ENCODE measurements around the gene GFI1B. TPM values are rescaled to one million over a fixed set of nuclear protein-coding genes. Genes with fewer than 3 reads are reported as not detected.

The GFI1B gene
- total and polyA plus RNA-seq, 4 donors: 0.05 to 53.6 TPM; not detected in 2

DNA sequence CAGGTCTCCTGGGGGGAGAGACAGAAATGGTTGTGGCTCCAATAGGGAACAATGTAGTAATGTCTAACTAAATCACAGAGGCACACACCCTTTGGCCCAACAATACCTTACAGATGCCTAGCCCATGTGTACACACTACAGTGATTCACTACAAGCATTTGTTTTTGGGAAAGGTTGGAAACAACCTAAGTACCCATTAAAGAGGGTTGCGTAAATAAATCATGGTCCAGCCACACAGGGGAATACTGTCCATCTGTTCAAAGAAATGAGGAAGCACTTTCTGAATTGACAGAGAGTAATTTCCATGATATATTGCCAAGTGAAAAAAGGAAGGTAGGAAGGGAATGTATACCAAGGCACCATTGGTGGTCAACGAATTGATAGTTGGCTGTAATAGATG is 30.3 kb downstream of the GFI1B start (continued):
- no peak for TF ChIP-seq SP1 (IDR thresholded peaks at IDR 0.05)
- TF ChIP-seq HNF4A (conservative IDR thresholded peaks at IDR 0.05): no peak
- no peak for TF ChIP-seq YY1 (IDR thresholded peaks at IDR 0.05)
- TF ChIP-seq FOXA1 (IDR thresholded peaks at IDR 0.05): no peak

- H3K36me3 ChIP-seq (ENCODE audit: control insufficient read depth in 4 of 4, insufficient read depth in 3 of 4, low read depth in 1 of 4, low read length in 3 of 4): no peaks in the 10 kb centered on the region
- H3K9ac ChIP-seq (ENCODE audit: low read depth in 1 of 2, low read length in 2 of 2): no peak overlapping the region
- DNase-seq (ENCODE audit: low spot score): no peak
- no peak overlapping the region for H3K4me3 ChIP-seq (ENCODE audit: low read depth in 1 of 3, low read length in 3 of 3)
- H3K27ac ChIP-seq (ENCODE audit: low read depth in 1 of 2, low read length in 2 of 2): no peak overlapping the region
- no peaks in the 10 kb centered on the region for H3K9me3 ChIP-seq (ENCODE audit: control insufficient read depth in 4 of 4, low read length in 3 of 4)
- 64% methylated on average over 5 of the region's 5 CpGs for WGBS
- H3K4me1 ChIP-seq (ENCODE audit: control insufficient read depth in 4 of 4, insufficient read depth in 4 of 4, low read length in 3 of 4): no peaks in the 10 kb centered on the region
- H3K27me3 ChIP-seq (ENCODE audit: control insufficient read depth in 4 of 4, insufficient read depth in 4 of 4, low read length in 3 of 4): peaks cover 0 to 7% (median 0%) of the 10 kb centered on the region in 4 donors
- TF ChIP-seq HNF4G (IDR thresholded peaks at IDR 0.05) (no peak), GABPA (IDR thresholded peaks at IDR 0.05 in 1 of 2, conservative IDR thresholded peaks at IDR 0.05 in 1 of 2) (no peak), SP1 (IDR thresholded peaks at IDR 0.05) (no peak), YY1 (IDR thresholded peaks at IDR 0.05) (no peak), RAD21 (IDR thresholded peaks at IDR 0.05) (no peak), FOXA1 (IDR thresholded peaks at IDR 0.05) (no peak), FOXA2 (IDR thresholded peaks at IDR 0.05) (no peak), EGR1 (IDR thresholded peaks at IDR 0.05; ENCODE audit: low read depth in 2 of 2) (no peak)
- TF ChIP-seq, protein P1, sequence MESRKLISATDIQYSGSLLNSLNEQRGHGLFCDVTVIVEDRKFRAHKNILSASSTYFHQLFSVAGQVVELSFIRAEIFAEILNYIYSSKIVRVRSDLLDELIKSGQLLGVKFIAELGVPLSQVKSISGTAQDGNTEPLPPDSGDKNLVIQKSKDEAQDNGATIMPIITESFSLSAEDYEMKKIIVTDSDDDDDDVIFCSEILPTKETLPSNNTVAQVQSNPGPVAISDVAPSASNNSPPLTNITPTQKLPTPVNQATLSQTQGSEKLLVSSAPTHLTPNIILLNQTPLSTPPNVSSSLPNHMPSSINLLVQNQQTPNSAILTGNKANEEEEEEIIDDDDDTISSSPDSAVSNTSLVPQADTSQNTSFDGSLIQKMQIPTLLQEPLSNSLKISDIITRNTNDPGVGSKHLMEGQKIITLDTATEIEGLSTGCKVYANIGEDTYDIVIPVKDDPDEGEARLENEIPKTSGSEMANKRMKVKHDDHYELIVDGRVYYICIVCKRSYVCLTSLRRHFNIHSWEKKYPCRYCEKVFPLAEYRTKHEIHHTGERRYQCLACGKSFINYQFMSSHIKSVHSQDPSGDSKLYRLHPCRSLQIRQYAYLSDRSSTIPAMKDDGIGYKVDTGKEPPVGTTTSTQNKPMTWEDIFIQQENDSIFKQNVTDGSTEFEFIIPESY (IDR thresholded peaks at IDR 0.05): no peak
- TF ChIP-seq, protein P2, sequence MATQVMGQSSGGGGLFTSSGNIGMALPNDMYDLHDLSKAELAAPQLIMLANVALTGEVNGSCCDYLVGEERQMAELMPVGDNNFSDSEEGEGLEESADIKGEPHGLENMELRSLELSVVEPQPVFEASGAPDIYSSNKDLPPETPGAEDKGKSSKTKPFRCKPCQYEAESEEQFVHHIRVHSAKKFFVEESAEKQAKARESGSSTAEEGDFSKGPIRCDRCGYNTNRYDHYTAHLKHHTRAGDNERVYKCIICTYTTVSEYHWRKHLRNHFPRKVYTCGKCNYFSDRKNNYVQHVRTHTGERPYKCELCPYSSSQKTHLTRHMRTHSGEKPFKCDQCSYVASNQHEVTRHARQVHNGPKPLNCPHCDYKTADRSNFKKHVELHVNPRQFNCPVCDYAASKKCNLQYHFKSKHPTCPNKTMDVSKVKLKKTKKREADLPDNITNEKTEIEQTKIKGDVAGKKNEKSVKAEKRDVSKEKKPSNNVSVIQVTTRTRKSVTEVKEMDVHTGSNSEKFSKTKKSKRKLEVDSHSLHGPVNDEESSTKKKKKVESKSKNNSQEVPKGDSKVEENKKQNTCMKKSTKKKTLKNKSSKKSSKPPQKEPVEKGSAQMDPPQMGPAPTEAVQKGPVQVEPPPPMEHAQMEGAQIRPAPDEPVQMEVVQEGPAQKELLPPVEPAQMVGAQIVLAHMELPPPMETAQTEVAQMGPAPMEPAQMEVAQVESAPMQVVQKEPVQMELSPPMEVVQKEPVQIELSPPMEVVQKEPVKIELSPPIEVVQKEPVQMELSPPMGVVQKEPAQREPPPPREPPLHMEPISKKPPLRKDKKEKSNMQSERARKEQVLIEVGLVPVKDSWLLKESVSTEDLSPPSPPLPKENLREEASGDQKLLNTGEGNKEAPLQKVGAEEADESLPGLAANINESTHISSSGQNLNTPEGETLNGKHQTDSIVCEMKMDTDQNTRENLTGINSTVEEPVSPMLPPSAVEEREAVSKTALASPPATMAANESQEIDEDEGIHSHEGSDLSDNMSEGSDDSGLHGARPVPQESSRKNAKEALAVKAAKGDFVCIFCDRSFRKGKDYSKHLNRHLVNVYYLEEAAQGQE (IDR thresholded peaks at IDR 0.05): no peak
- TF ChIP-seq, protein P3, sequence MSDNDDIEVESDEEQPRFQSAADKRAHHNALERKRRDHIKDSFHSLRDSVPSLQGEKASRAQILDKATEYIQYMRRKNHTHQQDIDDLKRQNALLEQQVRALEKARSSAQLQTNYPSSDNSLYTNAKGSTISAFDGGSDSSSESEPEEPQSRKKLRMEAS (IDR thresholded peaks at IDR 0.05): no peak
These were observed 31.6 kb downstream of the GFI1B start for GRCh38 chr9:133009906-133010582.

DNA sequence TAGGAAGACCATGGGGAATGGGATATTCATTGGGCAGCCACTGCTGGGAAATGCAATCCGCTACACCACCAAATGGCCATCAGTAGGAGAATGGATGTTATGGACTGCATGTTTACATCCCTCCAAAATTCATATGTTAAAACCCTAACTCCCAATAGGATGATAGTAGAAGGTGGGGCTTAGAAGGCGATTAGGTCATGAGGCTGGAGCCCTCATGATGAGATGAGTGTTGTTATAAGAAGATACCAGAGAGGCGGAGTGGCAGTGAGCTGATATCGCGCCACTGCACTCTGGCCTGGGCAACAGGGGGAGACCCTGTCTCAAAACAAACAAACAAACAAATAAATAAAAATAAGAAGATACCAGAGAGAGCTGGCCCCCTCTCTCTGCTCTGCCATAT is 36.2 kb downstream of the GFI1B start:
- TF ChIP-seq FOXA2 (IDR thresholded peaks at IDR 0.05): no peak
- TF ChIP-seq, protein P4, sequence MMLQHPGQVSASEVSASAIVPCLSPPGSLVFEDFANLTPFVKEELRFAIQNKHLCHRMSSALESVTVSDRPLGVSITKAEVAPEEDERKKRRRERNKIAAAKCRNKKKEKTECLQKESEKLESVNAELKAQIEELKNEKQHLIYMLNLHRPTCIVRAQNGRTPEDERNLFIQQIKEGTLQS (IDR thresholded peaks at IDR 0.05): no peak
- Histone ChIP-seq H3K9ac (ENCODE audit: low read depth in 1 of 2, low read length in 2 of 2) (no peak overlapping the region), H3K36me3 (ENCODE audit: control insufficient read depth in 4 of 4, insufficient read depth in 3 of 4, low read depth in 1 of 4, low read length in 3 of 4) (no peaks in the 10 kb centered on the region), H3K27me3 (ENCODE audit: control insufficient read depth in 4 of 4, insufficient read depth in 4 of 4, low read length in 3 of 4) (peaks cover 0 to 3% (median 0%) of the 10 kb centered on the region in 4 donors), H3K4me1 (ENCODE audit: control insufficient read depth in 4 of 4, insufficient read depth in 4 of 4, low read length in 3 of 4) (no peaks in the 10 kb centered on the region), H3K9me3 (ENCODE audit: control insufficient read depth in 4 of 4, low read length in 3 of 4) (no peaks in the 10 kb centered on the region), H3K27ac (ENCODE audit: low read depth in 1 of 2, low read length in 2 of 2) (no peak overlapping the region), H3K4me3 (ENCODE audit: low read depth in 1 of 3, low read length in 3 of 3) (no peak overlapping the region)
- DNase-seq (ENCODE audit: low spot score): no peak
- 89% methylated on average over 5 of the region's 5 CpGs for WGBS
